Measurements from ENCODE around the gene KCNH2. TPM values are rescaled to one million over a fixed set of nuclear protein-coding genes. Genes with fewer than 3 reads are reported as not detected.

KCNH2 gene
- total RNA-seq, 1 experiment from 2014 or later = 1.5 TPM

DNA sequence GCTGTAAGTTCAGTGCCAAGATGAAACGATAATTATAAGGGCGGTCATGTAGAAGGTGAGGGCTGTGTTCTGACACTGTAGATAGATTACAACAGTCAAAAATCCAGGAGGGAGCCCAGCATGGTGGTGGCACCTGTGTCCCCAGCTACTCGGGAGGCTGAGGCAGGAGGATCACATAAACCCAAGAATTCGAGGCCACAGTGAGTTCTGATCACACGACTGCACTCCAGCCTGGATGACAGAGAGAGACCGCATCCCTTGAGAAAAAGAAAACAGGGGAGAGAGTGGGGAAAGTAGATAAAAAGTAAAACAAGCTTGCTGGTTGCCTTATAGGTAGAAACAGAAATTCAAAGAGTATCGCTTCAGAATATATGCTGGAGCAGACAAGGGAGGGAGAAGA, 52.1 kb downstream of the KCNH2 start:
- Histone ChIP-seq H3K27me3 (replicated peaks; ENCODE audit: insufficient read depth, low read depth, low read length, poor library complexity) (no peaks in the 10 kb centered on the region), H3K9me3 (ENCODE audit: low read depth, low read length, poor library complexity, severe bottlenecking) (no peaks in the 10 kb centered on the region), H3K36me3 (ENCODE audit: insufficient read depth, low read length, poor library complexity, severe bottlenecking) (no peaks in the 10 kb centered on the region), H3K4me3 (ENCODE audit: low read depth, low read length, poor library complexity, severe bottlenecking) (no peak overlapping the region), H3K27ac (ENCODE audit: low read depth, low read length, poor library complexity, severe bottlenecking) (no peak overlapping the region), H3K4me1 (ENCODE audit: insufficient read depth, low read length, poor library complexity, severe bottlenecking) (peaks cover 3% of the 10 kb centered on the region)
- ChIA-PET CTCF (no interaction called here), POLR2A (ENCODE audit: low non-redundant PET) (no interaction called here)
- intact Hi-C loops (cut with micrococcal nuclease; ENCODE audit: unreplicated experiment) = no loop called here
- BruUV-seq (replicated peaks) = no TSS peak
- TF ChIP-seq EZH2 (IDR thresholded peaks at IDR 0.05; ENCODE audit: borderline replicate concordance, low read depth, low read length, poor library complexity, severe bottlenecking) = no peak
- TF ChIP-seq, protein P1, sequence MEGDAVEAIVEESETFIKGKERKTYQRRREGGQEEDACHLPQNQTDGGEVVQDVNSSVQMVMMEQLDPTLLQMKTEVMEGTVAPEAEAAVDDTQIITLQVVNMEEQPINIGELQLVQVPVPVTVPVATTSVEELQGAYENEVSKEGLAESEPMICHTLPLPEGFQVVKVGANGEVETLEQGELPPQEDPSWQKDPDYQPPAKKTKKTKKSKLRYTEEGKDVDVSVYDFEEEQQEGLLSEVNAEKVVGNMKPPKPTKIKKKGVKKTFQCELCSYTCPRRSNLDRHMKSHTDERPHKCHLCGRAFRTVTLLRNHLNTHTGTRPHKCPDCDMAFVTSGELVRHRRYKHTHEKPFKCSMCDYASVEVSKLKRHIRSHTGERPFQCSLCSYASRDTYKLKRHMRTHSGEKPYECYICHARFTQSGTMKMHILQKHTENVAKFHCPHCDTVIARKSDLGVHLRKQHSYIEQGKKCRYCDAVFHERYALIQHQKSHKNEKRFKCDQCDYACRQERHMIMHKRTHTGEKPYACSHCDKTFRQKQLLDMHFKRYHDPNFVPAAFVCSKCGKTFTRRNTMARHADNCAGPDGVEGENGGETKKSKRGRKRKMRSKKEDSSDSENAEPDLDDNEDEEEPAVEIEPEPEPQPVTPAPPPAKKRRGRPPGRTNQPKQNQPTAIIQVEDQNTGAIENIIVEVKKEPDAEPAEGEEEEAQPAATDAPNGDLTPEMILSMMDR (conservative IDR thresholded peaks at IDR 0.05; ENCODE audit: low read depth, low read length) = no peak
- no peak for DNase-seq (ENCODE audit: low spot score)

DNA sequence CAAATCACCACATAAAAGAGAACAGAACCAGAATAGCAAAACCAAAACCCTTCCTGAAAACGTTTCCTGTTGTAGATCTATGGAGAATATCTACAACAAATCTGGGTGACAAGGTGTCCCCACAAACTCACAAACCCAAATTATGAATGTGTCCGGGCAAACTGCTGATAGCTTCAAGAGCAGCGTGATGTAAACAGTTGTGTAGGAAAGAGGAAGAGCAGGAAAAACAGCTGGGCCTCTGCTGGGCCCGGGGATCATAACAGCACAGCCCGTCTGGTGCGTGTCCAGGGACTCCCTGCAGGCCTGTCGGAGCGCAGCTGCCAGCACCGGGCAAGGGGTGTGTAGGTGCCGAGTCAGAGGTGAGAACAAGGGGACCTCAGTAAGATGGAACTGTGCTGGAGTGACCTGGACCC, 53.7 kb downstream of the KCNH2 start:
- no TSS peak for BruUV-seq (replicated peaks)
- no peaks in the 10 kb centered on the region for H3K36me3 ChIP-seq (ENCODE audit: insufficient read depth, low read length, poor library complexity, severe bottlenecking)
- no peak for DNase-seq (ENCODE audit: low spot score)
- ChIA-PET CTCF (no interaction called here), POLR2A (ENCODE audit: low non-redundant PET) (no interaction called here)
- intact Hi-C loops (cut with micrococcal nuclease; ENCODE audit: unreplicated experiment) = no loop called here
- H3K4me3 ChIP-seq (ENCODE audit: low read depth, low read length, poor library complexity, severe bottlenecking) = no peak overlapping the region
- H3K27ac ChIP-seq (ENCODE audit: low read depth, low read length, poor library complexity, severe bottlenecking) = no peak overlapping the region
- no peak for TF ChIP-seq EZH2 (IDR thresholded peaks at IDR 0.05; ENCODE audit: borderline replicate concordance, low read depth, low read length, poor library complexity, severe bottlenecking)
- TF ChIP-seq, protein P1 (conservative IDR thresholded peaks at IDR 0.05; ENCODE audit: low read depth, low read length) = no peak
- peaks cover 3% of the 10 kb centered on the region for H3K4me1 ChIP-seq (ENCODE audit: insufficient read depth, low read length, poor library complexity, severe bottlenecking)
- no peaks in the 10 kb centered on the region for H3K27me3 ChIP-seq (replicated peaks; ENCODE audit: insufficient read depth, low read depth, low read length, poor library complexity)
- H3K9me3 ChIP-seq (ENCODE audit: low read depth, low read length, poor library complexity, severe bottlenecking) = no peaks in the 10 kb centered on the region

DNA sequence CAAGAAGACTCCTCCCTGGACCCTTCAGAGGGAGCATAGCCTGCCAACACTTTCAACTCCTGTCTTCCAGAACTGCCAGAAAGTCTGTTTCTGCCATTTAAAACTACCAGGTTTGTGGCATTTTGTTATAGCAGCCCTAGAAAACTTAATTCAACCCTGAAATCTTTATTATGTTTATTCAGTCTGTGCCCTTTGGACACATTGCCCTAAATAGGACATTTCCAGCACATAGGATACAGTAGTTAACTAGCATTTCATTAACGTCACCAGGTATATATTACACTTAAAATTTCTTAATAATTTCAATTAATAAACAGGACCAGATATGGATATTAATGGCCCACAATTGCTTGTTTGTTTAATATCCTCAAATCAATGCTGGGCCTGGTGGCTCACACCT, 54.3 kb downstream of the KCNH2 start:
- DNase-seq (ENCODE audit: low spot score) = no peak
- no peak overlapping the region for H3K4me3 ChIP-seq (ENCODE audit: low read depth, low read length, poor library complexity, severe bottlenecking)
- no TSS peak for BruUV-seq (replicated peaks)
- intact Hi-C loops (cut with micrococcal nuclease; ENCODE audit: unreplicated experiment) = no loop called here
- no peaks in the 10 kb centered on the region for H3K9me3 ChIP-seq (ENCODE audit: low read depth, low read length, poor library complexity, severe bottlenecking)
- no peaks in the 10 kb centered on the region for H3K27me3 ChIP-seq (replicated peaks; ENCODE audit: insufficient read depth, low read depth, low read length, poor library complexity)
- no peak overlapping the region for H3K27ac ChIP-seq (ENCODE audit: low read depth, low read length, poor library complexity, severe bottlenecking)
- ChIA-PET CTCF (interaction anchor here (0.6 kb wide), 1 partner anchor 11 kb away, joined by 4 read pairs; no protein-coding TSS in a partner anchor), POLR2A (ENCODE audit: low non-redundant PET) (no interaction called here)
- no peaks in the 10 kb centered on the region for H3K36me3 ChIP-seq (ENCODE audit: insufficient read depth, low read length, poor library complexity, severe bottlenecking)
- TF ChIP-seq EZH2 (IDR thresholded peaks at IDR 0.05; ENCODE audit: borderline replicate concordance, low read depth, low read length, poor library complexity, severe bottlenecking) = no peak
- TF ChIP-seq, protein P1 (conservative IDR thresholded peaks at IDR 0.05; ENCODE audit: low read depth, low read length) = no peak
- H3K4me1 ChIP-seq (ENCODE audit: insufficient read depth, low read length, poor library complexity, severe bottlenecking) = peaks cover 3% of the 10 kb centered on the region
